SU-DHL-6 (cell line): ENCODE data around the gene OR1L6.

ENCODE experiments used
- EZH2phosphoT487 ChIP-seq: fragments of 200-600 bp; sonication (generic), shearing (Covaris generic); conservative IDR thresholded peaks from 2 replicates; pipeline ENCODE4 v1.6.1; 2018; ENCODE audit warnings: mild to moderate bottlenecking, antibody characterized with exemption, low read length, moderate library complexity, mixed read lengths
- TF ChIP-seq, protein P1 (sequence below): fragments of 200-600 bp; sonication (generic); IDR thresholded peaks from one replicate; pipeline ENCODE4 v1.5.1; 2017; ENCODE audit warnings: antibody characterized with exemption, mild to moderate bottlenecking, low read length, moderate library complexity; ENCODE audit not compliant: insufficient read depth, poor library complexity, severe bottlenecking

DNA sequence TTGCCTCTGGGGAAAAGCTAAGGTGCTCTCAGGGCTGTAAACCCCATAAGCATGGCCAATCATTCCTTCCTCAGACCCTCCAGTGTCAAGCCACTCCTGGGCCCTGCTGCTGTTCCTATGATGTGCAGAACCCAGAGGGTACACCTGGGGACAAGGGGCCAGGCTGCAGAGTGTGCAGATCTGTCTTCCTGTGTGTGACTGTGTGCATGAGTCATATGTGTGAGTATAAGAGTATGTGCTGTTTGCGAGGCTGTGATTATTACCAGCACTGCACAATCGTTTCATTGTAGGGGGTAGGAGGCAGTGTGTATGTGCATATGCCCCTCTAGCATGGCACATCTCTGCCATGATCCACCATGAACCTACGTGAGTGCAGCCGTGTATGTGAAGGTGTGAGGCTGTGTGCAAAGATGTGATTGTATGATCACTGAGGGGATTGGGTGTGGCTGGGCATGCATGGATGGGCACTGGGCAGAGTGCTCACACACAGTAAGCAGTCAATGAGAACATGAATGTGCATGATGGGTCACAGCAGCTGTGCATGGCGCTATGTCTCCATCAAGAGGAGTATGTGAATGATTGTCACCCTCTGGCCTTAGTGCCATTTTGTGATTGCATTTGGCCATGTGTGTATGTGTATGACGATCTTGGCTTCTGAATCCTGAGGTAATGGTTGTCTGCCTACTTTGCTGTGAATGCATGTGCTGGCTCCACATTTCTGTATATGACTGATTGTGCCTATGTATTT, 55.4 kb downstream of the OR1L6 start:
- TF ChIP-seq, protein P1, sequence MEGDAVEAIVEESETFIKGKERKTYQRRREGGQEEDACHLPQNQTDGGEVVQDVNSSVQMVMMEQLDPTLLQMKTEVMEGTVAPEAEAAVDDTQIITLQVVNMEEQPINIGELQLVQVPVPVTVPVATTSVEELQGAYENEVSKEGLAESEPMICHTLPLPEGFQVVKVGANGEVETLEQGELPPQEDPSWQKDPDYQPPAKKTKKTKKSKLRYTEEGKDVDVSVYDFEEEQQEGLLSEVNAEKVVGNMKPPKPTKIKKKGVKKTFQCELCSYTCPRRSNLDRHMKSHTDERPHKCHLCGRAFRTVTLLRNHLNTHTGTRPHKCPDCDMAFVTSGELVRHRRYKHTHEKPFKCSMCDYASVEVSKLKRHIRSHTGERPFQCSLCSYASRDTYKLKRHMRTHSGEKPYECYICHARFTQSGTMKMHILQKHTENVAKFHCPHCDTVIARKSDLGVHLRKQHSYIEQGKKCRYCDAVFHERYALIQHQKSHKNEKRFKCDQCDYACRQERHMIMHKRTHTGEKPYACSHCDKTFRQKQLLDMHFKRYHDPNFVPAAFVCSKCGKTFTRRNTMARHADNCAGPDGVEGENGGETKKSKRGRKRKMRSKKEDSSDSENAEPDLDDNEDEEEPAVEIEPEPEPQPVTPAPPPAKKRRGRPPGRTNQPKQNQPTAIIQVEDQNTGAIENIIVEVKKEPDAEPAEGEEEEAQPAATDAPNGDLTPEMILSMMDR, result no peak
- TF ChIP-seq EZH2phosphoT487, result no peak
